ENCODE measurements around the gene SNAP47. TPM values are rescaled to one million over a fixed set of nuclear protein-coding genes. Genes with fewer than 3 reads are reported as not detected.

The SNAP47 gene
- total RNA-seq, 2 donors from 2014 or later = 35.5 to 49.4 TPM

- no peak for ATAC-seq
Observed at GRCh38 chr1:227803933-227804332, 68.7 kb downstream of the SNAP47 start.

DNA sequence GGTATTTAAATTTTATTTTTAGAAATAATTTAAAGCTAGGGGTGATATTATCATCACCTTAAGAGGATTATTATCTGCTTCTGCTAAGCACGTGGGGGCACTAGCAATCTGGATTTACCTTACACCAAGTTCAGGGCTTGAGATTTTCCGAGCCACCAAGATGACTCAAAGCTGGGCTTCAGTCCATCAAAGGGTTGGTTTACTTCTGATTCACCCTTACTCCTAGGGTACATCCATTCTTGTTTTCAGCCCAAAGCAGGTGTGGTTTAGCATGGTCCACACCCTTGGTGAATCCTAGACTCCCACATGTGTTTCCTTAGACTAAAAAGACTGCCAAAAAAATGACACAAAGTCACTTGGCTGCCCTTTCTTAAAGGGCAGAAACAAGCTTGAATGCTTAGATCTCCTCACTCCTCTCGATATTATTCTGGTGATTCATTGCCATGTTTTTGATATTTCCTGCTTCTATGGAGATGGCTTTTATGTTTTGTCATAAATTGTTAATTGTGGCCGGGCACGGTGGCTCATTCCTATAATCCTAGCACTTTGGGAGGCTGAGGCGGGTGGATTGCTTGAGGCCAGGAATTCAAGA, 70.5 kb downstream of the SNAP47 start:
- DNase-seq = no peak
- ATAC-seq = no peak
- Histone ChIP-seq H3K4me3 (no peak overlapping the region), H3K9me3 (no peaks in the 10 kb centered on the region), H3K4me1 (no peaks in the 10 kb centered on the region), H3K36me3 (replicated peaks in 1 of 2; ENCODE audit: insufficient read depth in 1 of 2, low read depth in 2 of 2) (no peaks in the 10 kb centered on the region), H3K27ac (no peak overlapping the region), H3K27me3 (no peaks in the 10 kb centered on the region)
- 64 to 73% methylated on average over 6 of the region's 6 CpGs for WGBS, 2 donors
- intact Hi-C loops (cut with DNase I) = no loop called here
- no peak for TF ChIP-seq CTCF (IDR thresholded peaks at IDR 0.05)
- TF ChIP-seq POLR2A (IDR thresholded peaks at IDR 0.05) = no peak

More at GRCh38 chr1:227803933-227804332, 68.7 kb downstream of the SNAP47 start:
- no peak for DNase-seq
- no peak overlapping the region for H3K4me3 ChIP-seq
- H3K9me3 ChIP-seq = no peaks in the 10 kb centered on the region
- no peaks in the 10 kb centered on the region for H3K27me3 ChIP-seq
- TF ChIP-seq CTCF (IDR thresholded peaks at IDR 0.05) = no peak
- no peak for TF ChIP-seq POLR2A (IDR thresholded peaks at IDR 0.05)
- H3K4me1 ChIP-seq = no peaks in the 10 kb centered on the region
- no peaks in the 10 kb centered on the region for H3K36me3 ChIP-seq (replicated peaks in 1 of 2; ENCODE audit: insufficient read depth in 1 of 2, low read depth in 2 of 2)
- no peak overlapping the region for H3K27ac ChIP-seq
- intact Hi-C loops (cut with DNase I) = no loop called here

DNA sequence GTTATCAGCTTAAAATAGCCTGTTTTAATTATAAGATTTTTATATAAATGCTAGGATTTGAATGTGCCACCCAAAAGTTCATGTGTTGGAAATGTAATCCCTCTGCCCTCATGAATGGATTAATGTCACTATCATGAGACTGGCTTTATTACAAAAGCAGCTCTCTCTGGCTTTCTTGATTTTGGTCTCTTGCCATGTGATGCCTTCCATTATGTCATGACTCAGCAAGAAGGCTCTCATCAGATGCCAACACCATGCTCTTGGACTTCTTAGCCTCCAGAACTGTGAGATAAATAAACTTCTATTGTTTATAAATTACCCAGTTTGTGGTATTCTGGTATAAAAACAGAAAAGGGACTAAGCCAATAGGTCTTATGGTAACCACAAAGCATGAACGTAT, 73.3 kb downstream of the SNAP47 start:
- 54 to 89% methylated on average over 1 of the region's 1 CpG for WGBS, 2 donors
- Histone ChIP-seq H3K27ac (no peak overlapping the region), H3K27me3 (no peaks in the 10 kb centered on the region), H3K9me3 (peaks cover 0 to 4% (median 0%) of the 10 kb centered on the region in 3 donors), H3K36me3 (replicated peaks in 1 of 2; ENCODE audit: insufficient read depth in 1 of 2, low read depth in 2 of 2) (no peaks in the 10 kb centered on the region), H3K4me3 (no peak overlapping the region), H3K4me1 (no peaks in the 10 kb centered on the region)
- intact Hi-C loops (cut with DNase I) = no loop called here
- no peak for TF ChIP-seq CTCF (IDR thresholded peaks at IDR 0.05)
- no peak for TF ChIP-seq POLR2A (IDR thresholded peaks at IDR 0.05)
- ATAC-seq (no peak), DNase-seq (no peak)

- no peak for DNase-seq
- Histone ChIP-seq H3K4me3 (no peak overlapping the region), H3K27me3 (no peaks in the 10 kb centered on the region), H3K9me3 (peaks cover 0 to 8% (median 0%) of the 10 kb centered on the region in 3 donors), H3K4me1 (no peaks in the 10 kb centered on the region), H3K27ac (no peak overlapping the region), H3K36me3 (replicated peaks in 1 of 2; ENCODE audit: insufficient read depth in 1 of 2, low read depth in 2 of 2) (no peaks in the 10 kb centered on the region)
- no peak for ATAC-seq
- intact Hi-C loops (cut with DNase I) = no loop called here
- TF ChIP-seq POLR2A (IDR thresholded peaks at IDR 0.05) = no peak
- no peak for TF ChIP-seq CTCF (IDR thresholded peaks at IDR 0.05)
- 64 to 67% methylated on average over 2 of the region's 2 CpGs for WGBS, 2 donors
Observed at GRCh38 chr1:227809026-227809425, 73.8 kb downstream of the SNAP47 start.

GRCh38 chr1:227813962-227814361, 78.7 kb downstream of the SNAP47 start:
- no peak for TF ChIP-seq POLR2A (IDR thresholded peaks at IDR 0.05)
- TF ChIP-seq CTCF (IDR thresholded peaks at IDR 0.05) = no peak
- Histone ChIP-seq H3K27me3 (no peaks in the 10 kb centered on the region), H3K9me3 (peaks cover 0 to 13% (median 0%) of the 10 kb centered on the region in 3 donors), H3K4me3 (no peak overlapping the region), H3K36me3 (replicated peaks in 1 of 2; ENCODE audit: insufficient read depth in 1 of 2, low read depth in 2 of 2) (no peaks in the 10 kb centered on the region), H3K27ac (no peak overlapping the region), H3K4me1 (no peaks in the 10 kb centered on the region)
- WGBS, 2 donors = 88 to 96% methylated on average over 2 of the region's 2 CpGs
- DNase-seq (no peak), ATAC-seq (no peak)
- intact Hi-C loops (cut with DNase I) = no loop called here

All from body of pancreas (tissue), 4 donors.